HepG2 (cell line): ENCODE measurements around the gene SUPT20HL1. TPM values are rescaled to one million over a fixed set of nuclear protein-coding genes. Genes with fewer than 3 reads are reported as not detected.

ENCODE experiments used
- ATAC-seq: fragments of 200-7000 bp; cut with Tn5 transposase; 3 replicates; pipeline ENCODE4 v1.9.1; 2020; ENCODE audit warnings: mild to moderate bottlenecking, moderate library complexity
- BruUV-seq: library from RNA; stranded (reverse); fragments of 400-500 nt; replicated peaks from 2 replicates; lab custom pipeline; 2021; lab: Mats Ljungman, UMichigan
- CTCF ChIA-PET: fragments of 300-600 bp; formaldehyde crosslinking; extraction: SDS; loops from one replicate; lab custom pipeline; 2021; ENCODE audit warnings: low total read pairs, inconsistent platforms, low intra/inter-chr PET ratio; lab: Yijun Ruan, JAX
- POLR2A ChIA-PET: fragments of 350-600 bp; sonication (Branson Sonifier 250); formaldehyde crosslinking; loops from one replicate; lab custom pipeline; 2020; ENCODE audit warnings: antibody characterized with exemption, inconsistent platforms; lab: Yijun Ruan, JAX
- DNase-seq: peaks from one replicate; pipeline ENCODE4 v3.0.0-alpha.2; 2015; ENCODE audit warnings: low spot score
- FAIRE-seq: peaks from 3 replicates; lab custom pipeline; 2011; peaks lifted over from hg19 to GRCh38; lab: Jason Lieb, UNC
- H2AFZ ChIP-seq: one replicate; pipeline ENCODE4 v1.6.1; 2011; ENCODE audit warnings: low read length, inconsistent platforms
- H3K27ac ChIP-seq: fragments of 300-600 bp; 3 replicates; pipeline ENCODE4 v1.8.0; 2011; ENCODE audit warnings: mixed run types, mild to moderate bottlenecking, mixed read lengths, low read length, inconsistent platforms; ENCODE audit not compliant: insufficient read depth; ENCODE audit errors: extremely low read length
- H3K27me3 ChIP-seq, 2 experiments: fragments of 200-600 bp in 1 of 2; 2 replicates in 1 of 2; 3 replicates in 1 of 2; pipeline versions ENCODE4 v1.6.0 to v1.8.0; 2011; ENCODE audit warnings: low read length in 2 of 2, mild to moderate bottlenecking in 2 of 2, moderate library complexity in 2 of 2, inconsistent platforms in 1 of 2; ENCODE audit not compliant: insufficient read depth in 2 of 2, control insufficient read depth in 1 of 2
- H3K36me3 ChIP-seq, 2 experiments: fragments of 200-600 bp in 1 of 2; replicated peaks in 1 of 2; 2 replicates in 1 of 2; 3 replicates in 1 of 2; pipeline versions ENCODE4 v1.5.1 to v1.8.0; 2011; ENCODE audit warnings: low read length in 2 of 2, inconsistent platforms in 1 of 2; ENCODE audit not compliant: insufficient read depth in 2 of 2, control insufficient read depth in 1 of 2
- H3K4me1 ChIP-seq: 2 replicates; pipeline ENCODE4 v1.5.1; 2012; ENCODE audit warnings: low read length, inconsistent platforms; ENCODE audit not compliant: insufficient read depth
- H3K4me2 ChIP-seq: 2 replicates; pipeline ENCODE4 v1.6.0; 2011; ENCODE audit warnings: low read depth, low read length, inconsistent platforms
- H3K4me3 ChIP-seq, 3 experiments: fragments of 200-600 bp in 1 of 3; sonication (generic), shearing (Covaris generic) in 1 of 3; replicated peaks in 1 of 3; 2 replicates each; pipeline ENCODE4 v1.5.1; 2011 to 2016; ENCODE audit warnings: low read length in 3 of 3, inconsistent platforms in 2 of 3, low read depth in 2 of 3, mild to moderate bottlenecking in 2 of 3, control low read depth in 1 of 3, mixed read lengths in 1 of 3; ENCODE audit not compliant: insufficient read depth in 1 of 3
- H3K79me2 ChIP-seq: one replicate; pipeline ENCODE4 v1.6.1; 2011; ENCODE audit warnings: low read length, inconsistent platforms; ENCODE audit not compliant: insufficient read depth
- H3K9ac ChIP-seq: 2 replicates; pipeline ENCODE4 v1.6.0; 2011; ENCODE audit warnings: mild to moderate bottlenecking, low read depth, low read length, inconsistent platforms; ENCODE audit not compliant: insufficient read depth
- H3K9me3 ChIP-seq: 2 replicates; pipeline ENCODE4 v1.5.1; 2012; ENCODE audit warnings: mild to moderate bottlenecking, low read length
- H4K20me1 ChIP-seq: 2 replicates; pipeline ENCODE4 v1.6.0; 2011; ENCODE audit warnings: inconsistent platforms, mild to moderate bottlenecking, low read length, moderate library complexity; ENCODE audit not compliant: insufficient read depth
- BRD4 ChIP-seq: sonication (generic); formaldehyde crosslinking; IDR thresholded peaks from 2 replicates; pipeline ENCODE4 v1.4.0; 2020; ENCODE audit warnings: missing genetic modification reagents
- ELF4 ChIP-seq: sonication (generic); formaldehyde crosslinking; IDR thresholded peaks from 2 replicates; pipeline ENCODE4 v1.5.0; 2020; ENCODE audit warnings: missing genetic modification reagents, mild to moderate bottlenecking, moderate library complexity, borderline replicate concordance
- HOMEZ ChIP-seq: IDR thresholded peaks from 2 replicates; pipeline ENCODE4 v1.6.1; 2016; ENCODE audit warnings: low read depth
- KAT7 ChIP-seq: IDR thresholded peaks from 2 replicates; pipeline ENCODE4 v1.6.1; 2018; ENCODE audit warnings: borderline replicate concordance, missing compliant biosample characterization
- KIAA2018 ChIP-seq: sonication (generic); formaldehyde crosslinking; IDR thresholded peaks from 2 replicates; pipeline ENCODE4 v1.5.0; 2020; ENCODE audit warnings: mild to moderate bottlenecking, missing genetic modification reagents, borderline replicate concordance
- NFYC ChIP-seq: IDR thresholded peaks from 2 replicates; pipeline ENCODE4 v1.6.1; 2016; ENCODE audit warnings: missing genetic modification reagents, missing compliant biosample characterization
- PLRG1 ChIP-seq: fragments of 450-650 bp; conservative IDR thresholded peaks from 2 replicates; pipeline ENCODE4 v1.6.1; 2016
- RNF2 ChIP-seq: fragments of 450-650 bp; conservative IDR thresholded peaks from 2 replicates; pipeline ENCODE4 v1.6.1; 2016; ENCODE audit warnings: low read depth
- SNAPC5 ChIP-seq: sonication (generic); formaldehyde crosslinking; IDR thresholded peaks from 2 replicates; pipeline ENCODE4 v1.8.1; 2023; ENCODE audit warnings: mild to moderate bottlenecking, missing genetic modification reagents, borderline replicate concordance
- ZBTB38 ChIP-seq: sonication (generic); formaldehyde crosslinking; IDR thresholded peaks from 2 replicates; pipeline ENCODE4 v1.5.1; 2020; ENCODE audit warnings: mild to moderate bottlenecking, missing genetic modification reagents
- ZBTB4 ChIP-seq: sonication (generic); formaldehyde crosslinking; IDR thresholded peaks from 2 replicates; pipeline ENCODE4 v1.4.0; 2020; ENCODE audit warnings: missing genetic modification reagents, mild to moderate bottlenecking, borderline replicate concordance
- ZNF607 ChIP-seq: sonication (generic); formaldehyde crosslinking; IDR thresholded peaks from 2 replicates; pipeline ENCODE4 v1.5.1; 2020; ENCODE audit warnings: missing genetic modification reagents, mild to moderate bottlenecking, borderline replicate concordance
- WGBS: methylation state at CpG from one replicate; pipeline ENCODE4 v1.1.6; 2017; ENCODE audit warnings: low lambda C conversion rate; 5-methylcytosine and 5-hydroxymethylcytosine counted together
- in situ Hi-C: cut with HindIII; loops from 2 replicates; pipeline ENCODE4 v1.10.0; 2017; ENCODE audit warnings: low pct_unique_long_range_greater_than_20kb; ENCODE audit not compliant: extremely low pct_ligation_motif_present
- intact Hi-C: fragments of 100-400 bp; cut with micrococcal nuclease; formaldehyde crosslinking; loops from one replicate; pipeline ENCODE4 v1.10.0; 2022; ENCODE audit not compliant: unreplicated experiment
- polyA plus RNA-seq, 8 experiments: library from polyadenylated mRNA; depleted of rRNA in 3 of 8; stranded (reverse) in 7 of 8; unstranded in 1 of 8; fragments of >200 nt; fragmentation: Illumina TruSeq in 4 of 8; extraction: Trizol in 4 of 8; gene quantifications; 2 replicates each; pipeline versions ENCODE4 v1.2.1 to v1.2.3, GENCODE V29; 2011 to 2016; ENCODE audit warnings: low read depth in 4 of 8, missing spikeins in 1 of 8, mixed read lengths in 1 of 8; ENCODE audit not compliant: insufficient read depth in 1 of 8
- total RNA-seq, 5 experiments: library from RNA; depleted of rRNA; stranded (reverse); fragments of >200 nt; fragmentation: Illumina TruSeq; extraction: Trizol; gene quantifications; 2 replicates each; pipeline ENCODE4 v1.2.3, GENCODE V29; 2016; ENCODE audit warnings: low read depth in 1 of 5

SUPT20HL1 gene
- total and polyA plus RNA-seq, 2 of the 13 experiments (the other 11 are each of a cell fraction or from before 2014, with no cell fraction given): not detected

GRCh38 chrX:24399550-24399949, 39.1 kb downstream of the SUPT20HL1 start:
- no peaks in the 10 kb centered on the region for H3K36me3 ChIP-seq
- DNase-seq: no peak
- POLR2A ChIA-PET: no interaction called here
- WGBS: 50% methylated on average over 2 of the region's 5 CpGs
- intact Hi-C loops: loop anchor here (10.0 kb wide), 1 partner anchor 145 kb away; no protein-coding TSS in a partner anchor
- no peak overlapping the region for H2AFZ ChIP-seq
- no peak overlapping the region for H3K4me3 ChIP-seq
- H4K20me1 ChIP-seq: no peaks in the 10 kb centered on the region
- H3K9me3 ChIP-seq: no peaks in the 10 kb centered on the region
- FAIRE-seq: no peak
- H3K9ac ChIP-seq: no peak overlapping the region
- in situ Hi-C loops: loop anchor here (10.0 kb wide), 1 partner anchor 95 kb away; no protein-coding TSS in a partner anchor
- H3K4me2 ChIP-seq: no peak overlapping the region
- CTCF ChIA-PET: no interaction called here
- BruUV-seq: no TSS peak
- H3K27me3 ChIP-seq: no peaks in the 10 kb centered on the region
- ATAC-seq: no peak
- H3K79me2 ChIP-seq: no peaks in the 10 kb centered on the region
- no peaks in the 10 kb centered on the region for H3K4me1 ChIP-seq
- H3K27ac ChIP-seq: no peak overlapping the region
- TF ChIP-seq HOMEZ (no peak), BRD4 (no peak), NFYC (CRISPR knock-in tag) (no peak), ELF4 (no peak), SNAPC5 (CRISPR knock-in tag) (no peak), RNF2 (no peak), KIAA2018 (CRISPR knock-in tag) (no peak), KAT7 (CRISPR knock-in tag) (no peak), ZBTB38 (CRISPR knock-in tag) (no peak), ZBTB4 (CRISPR knock-in tag) (no peak), ZNF607 (CRISPR knock-in tag) (no peak), PLRG1 (no peak)
